HG03378 (cell line): Measurements from ENCODE around the gene MSRB1.

Experiments used
- ATAC-seq: cut with Tn5 transposase; IDR thresholded peaks from one replicate; pipeline ENCODE4 v1.9.1; 2021; ENCODE audit warnings: mild to moderate bottlenecking, moderate library complexity; ENCODE audit not compliant: unreplicated experiment

The MSRB1 gene, protein sequence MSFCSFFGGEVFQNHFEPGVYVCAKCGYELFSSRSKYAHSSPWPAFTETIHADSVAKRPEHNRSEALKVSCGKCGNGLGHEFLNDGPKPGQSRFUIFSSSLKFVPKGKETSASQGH

DNA sequence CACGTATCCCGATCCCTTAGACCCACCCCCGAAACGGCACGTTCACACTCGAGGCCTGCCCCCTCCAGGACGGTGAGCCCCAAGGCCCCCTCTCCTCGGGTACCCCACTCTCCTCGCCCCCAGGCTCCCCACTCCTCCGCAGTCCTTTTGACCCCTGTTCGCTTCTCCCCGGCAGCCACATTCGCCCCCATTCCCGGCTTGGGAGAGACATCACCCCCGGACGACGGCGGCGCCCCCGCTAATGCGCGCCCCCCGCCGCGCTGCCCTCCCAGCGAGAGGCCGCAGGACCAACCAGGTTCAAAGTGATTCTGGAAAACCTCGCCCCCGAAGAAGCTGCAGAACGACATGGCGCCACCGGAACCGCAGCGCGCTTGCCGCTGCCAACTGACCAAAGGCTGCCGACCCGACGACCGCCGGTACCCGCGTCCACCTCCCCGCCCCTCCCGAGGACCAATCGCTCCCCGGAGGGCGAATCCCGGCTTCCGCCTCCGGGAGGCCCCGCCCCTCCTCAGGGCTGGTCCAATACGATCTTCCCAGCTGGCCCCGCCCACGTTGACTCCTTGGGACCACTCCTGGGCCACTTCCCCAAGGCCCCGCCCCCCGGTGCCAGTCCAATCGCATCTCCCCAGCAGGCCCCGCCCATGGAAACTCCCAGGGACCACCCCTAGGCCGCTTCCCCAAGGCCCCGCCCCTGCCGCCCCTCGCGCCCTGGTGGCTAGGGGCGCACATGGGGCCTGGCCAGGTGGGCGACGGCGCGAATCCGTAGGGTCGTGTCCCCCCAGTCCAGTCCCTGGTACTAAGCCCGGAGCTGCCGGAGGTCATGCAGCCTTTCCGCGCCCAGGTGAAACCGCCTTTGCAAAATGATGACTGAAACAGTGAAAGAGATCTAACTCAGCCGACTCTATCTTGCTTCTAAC is at the start of gene MSRB1:
Gene MSRB1, minus strand, starts transcription at position 390 of the 917 bp plus-strand sequence. Its CDS starts 43 bp downstream, at position 347.
- peak; percentile 79 for ATAC-seq

DNA sequence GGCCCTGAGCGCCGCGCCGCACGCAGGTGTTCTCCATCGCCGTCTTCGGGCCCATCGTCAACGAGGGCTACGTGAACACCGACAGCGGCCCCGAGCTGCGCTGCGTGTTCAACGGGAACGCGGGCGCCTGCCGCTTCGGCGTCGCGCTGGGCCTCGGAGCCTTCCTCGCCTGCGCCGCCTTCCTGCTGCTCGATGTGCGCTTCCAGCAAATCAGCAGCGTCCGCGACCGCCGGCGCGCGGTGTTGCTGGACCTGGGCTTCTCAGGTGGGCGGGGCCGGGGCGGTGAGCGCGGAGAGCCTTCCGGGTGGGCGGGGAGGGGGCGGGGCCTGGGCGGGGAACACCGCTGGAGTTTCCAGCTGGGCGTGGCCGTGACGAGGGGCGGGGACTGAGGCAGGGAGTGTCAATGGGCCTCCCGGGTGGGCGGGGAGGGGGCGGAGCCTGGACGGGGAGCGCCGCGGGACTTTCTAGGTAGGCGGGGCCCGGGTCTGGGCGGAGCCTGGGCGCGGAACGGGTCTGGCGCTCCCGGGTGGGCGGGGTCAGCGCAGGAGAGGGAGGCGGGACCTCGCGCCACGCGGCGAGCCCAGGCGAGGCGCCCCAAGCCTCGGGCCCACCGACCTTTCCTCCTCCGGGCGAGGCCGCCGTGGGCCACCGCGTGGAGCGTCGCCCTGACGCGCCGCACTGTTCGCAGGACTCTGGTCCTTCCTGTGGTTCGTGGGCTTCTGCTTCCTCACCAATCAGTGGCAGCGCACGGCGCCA is 49.1 kb upstream of the MSRB1 start:
- no peak for ATAC-seq

DNA sequence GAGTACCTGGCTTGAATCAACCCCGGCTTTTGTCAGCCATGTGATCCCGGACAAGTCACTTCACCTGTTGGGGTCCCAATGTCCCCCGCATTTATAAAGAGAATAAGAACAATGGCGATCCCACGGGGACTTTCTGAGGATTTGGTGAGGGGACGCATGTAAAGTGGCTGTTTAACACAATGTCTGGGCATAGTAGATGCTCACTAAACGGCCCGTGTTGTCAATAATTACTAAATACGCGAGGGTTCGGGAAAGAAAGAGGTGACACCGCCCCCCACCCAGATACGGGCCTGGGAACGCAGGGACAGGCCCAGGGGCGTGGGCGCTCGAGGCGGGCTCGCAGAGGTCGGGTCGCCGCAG is 48.6 kb upstream of the MSRB1 start:
- no peak for ATAC-seq

DNA sequence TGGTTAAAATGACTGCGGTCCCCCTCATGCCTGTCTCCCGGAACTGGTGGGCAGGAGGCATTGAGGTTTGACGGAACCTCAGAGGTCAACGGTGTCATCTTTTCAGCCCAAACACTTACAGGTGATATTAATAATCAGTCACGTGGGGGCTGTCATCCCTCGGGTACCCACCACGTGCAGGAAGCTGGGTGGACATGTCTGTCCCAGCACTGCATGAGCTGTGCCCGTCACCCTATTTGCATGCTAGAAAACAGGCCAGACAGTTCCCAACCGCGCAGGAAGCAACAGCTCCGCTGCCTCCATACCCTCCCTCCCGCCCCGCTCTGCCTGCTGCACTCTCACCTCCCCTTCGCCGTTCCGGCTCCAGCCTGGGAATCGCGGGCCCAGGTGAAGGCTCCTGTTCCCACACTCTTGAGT is 48.1 kb upstream of the MSRB1 start:
- ATAC-seq: peak; percentile 43

DNA sequence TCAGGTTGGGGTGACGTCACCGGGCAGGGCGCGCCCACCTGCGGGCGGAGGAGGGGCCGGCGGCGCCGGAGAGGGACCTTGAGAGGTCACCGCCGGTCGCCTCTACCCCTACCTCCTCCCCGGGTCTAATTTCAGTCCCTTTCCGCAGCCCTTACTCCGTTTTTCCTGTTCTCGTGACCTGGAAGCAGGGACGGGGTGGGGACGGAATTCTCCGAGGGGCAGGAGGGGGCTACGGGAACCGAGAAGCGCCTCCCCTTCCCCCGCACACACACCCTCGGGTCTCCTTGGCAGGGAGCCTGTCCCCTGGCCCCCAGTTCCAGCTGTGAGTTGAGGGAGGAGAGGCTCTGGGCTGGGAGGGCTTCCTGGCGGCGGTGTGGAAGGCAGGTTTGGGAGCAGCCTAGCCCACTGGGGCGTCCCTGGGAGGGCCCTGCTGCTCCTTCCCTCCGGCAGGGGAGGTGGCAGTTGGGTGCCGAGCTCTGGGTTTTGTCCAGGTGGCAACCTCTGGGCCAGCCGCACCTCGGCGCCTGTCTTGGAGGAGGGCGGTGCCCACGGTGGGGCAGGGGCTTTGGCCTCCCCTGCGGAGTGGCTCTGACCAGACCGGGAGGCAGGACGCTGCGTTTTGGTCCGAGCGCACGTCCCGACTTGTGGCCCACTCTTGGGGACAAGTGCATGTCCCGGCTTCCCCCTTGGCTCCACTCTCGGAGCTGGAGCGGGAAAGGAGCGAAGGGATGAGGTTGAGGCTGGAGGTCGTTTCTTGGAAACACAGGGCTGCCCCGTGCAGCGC is 47.5 kb upstream of the MSRB1 start:
- ATAC-seq: peak; percentile 3

DNA sequence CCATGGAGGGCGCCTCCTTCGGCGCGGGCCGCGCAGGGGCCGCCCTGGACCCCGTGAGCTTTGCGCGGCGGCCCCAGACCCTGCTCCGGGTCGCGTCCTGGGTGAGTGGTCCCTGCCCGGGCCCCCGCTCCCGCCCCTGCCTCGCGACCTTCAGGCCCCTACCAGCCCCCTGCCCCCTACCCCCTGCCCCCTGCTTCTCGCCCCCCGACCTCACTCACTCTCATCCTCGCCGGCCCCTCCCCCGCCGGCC is 47.0 kb upstream of the MSRB1 start:
- ATAC-seq: no peak

DNA sequence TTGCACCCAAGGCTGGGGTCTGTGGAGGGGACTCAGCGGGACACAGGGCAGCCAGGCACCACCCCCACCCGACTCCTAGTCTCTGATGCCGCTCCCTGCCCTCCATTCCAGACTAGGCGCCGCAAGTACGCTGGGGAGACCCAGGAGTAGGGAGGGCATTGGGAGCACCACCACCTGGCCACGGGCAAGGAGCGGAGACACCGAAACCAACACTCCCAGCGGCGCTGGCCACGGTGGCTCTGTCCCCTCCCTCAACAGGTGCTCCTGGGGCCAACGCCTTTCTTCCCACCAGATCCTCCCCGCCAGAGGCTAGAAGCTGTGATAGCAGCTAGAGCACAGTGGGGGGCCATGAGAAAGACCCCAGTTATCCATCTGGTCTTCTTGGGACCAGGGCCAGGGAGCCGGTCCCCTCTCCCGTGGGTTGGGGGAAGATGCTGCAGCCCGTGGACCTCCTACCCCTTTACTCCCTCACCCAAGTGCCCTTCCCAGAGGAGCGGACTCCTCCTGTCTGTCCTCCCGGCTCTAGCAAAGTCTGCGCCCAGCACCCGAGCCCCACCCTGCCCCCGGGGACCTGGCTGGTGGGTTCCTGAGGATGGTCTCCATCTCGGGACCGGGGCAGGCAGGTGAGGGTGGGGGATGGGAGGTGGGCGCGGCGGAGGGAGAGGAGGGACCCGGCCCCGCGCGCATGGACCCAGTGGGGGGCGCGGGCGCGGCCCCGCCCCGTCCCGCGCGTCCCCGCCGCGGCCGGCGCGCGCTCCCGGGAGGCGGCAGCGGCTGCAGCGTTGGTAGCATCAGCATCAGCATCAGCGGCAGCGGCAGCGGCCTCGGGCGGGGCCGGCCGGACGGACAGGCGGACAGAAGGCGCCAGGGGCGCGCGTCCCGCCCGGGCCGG is 46.5 kb upstream of the MSRB1 start, which contains the start of gene SYNGR3:
Gene SYNGR3, plus strand, starts transcription at position 762 of the 892 bp plus-strand sequence. CDS start 133 bp downstream, outside the sequence.
- no peak for ATAC-seq

DNA sequence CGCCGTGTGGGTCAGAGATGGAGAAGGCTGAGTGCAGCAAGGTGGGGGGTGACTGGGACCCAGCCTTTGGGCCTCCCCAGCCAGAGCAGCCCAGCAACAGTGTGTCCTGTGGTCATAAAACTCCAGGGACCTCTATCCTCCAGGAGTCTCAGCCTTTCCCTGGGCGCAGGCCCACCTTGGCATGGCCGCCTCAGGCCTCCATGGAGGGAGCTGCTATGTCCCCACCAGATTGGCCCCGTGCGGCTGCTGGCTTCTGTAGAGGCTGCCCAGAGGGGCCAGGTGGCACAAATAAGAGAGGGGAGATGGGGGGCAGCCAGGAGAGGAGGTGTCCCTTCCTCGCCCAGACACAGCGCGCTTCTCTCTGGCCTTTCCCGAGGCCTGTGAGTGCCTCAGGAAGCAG is 44.2 kb upstream of the MSRB1 start:
- ATAC-seq: no peak

DNA sequence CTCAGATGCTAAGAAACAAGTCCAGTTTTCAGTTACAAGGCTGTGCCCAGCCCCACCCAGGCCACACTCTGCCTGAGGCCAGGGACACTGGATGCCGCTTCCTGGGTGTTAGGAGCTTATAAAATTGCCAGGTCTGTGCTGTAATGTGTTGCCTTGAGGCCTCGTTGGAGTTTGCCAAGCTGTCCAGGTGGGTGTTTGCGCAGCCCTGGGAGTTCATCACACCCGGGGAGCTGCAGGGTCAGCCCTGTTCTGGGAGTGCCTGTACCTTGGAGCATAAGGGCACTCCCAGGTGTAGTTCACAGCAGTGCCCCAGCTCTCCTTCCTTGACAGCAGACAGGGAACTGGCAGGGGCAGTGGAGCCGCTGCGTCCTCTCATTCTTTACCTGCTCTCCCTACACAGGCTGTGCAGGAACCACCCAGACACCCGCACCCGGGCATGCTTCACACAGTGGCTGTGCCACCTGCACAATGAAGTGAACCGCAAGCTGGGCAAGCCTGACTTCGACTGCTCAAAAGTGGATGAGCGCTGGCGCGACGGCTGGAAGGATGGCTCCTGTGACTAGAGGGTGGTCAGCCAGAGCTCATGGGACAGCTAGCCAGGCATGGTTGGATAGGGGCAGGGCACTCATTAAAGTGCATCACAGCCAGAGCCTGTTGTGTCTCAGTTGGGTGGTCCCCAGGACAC is 42.6 kb upstream of the MSRB1 start:
- no peak for ATAC-seq

DNA sequence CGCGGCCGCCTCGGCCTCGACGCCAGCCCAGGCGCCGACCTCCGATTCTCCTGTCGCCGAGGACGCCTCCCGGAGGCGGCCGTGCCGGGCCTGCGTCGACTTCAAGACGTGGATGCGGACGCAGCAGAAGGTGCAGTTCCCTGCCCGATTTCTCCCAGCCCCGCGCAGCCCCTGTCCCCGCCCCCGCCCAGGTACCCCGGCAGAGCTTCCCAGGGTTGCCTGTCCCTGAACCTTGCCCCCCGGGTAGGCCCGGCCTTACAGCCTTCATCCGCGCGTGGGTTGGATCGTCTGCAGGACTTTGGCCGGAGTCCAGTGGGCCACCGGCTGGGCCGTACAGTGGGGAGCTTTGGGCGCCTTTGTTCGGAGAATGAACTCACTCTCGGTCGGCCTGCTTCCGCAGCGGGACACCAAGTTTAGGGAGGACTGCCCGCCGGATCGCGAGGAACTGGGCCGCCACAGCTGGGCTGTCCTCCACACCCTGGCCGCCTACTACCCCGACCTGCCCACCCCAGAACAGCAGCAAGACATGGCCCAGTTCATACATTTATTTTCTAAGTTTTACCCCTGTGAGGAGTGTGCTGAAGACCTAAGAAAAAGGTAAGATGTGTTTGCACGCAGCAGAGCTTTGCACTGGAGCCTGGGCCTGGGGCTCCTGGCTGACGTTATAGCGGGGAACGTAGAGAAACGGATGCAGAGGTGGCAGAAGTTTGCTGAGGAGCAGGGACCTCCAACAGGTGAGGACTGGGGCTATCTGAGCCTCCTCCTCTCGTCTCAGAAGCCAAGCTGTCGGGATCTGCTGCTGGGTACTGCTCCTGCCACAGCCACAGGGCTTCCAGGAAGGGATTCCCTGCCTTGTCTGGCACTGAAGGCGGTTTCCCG is 41.6 kb upstream of the MSRB1 start:
- ATAC-seq: no peak

DNA sequence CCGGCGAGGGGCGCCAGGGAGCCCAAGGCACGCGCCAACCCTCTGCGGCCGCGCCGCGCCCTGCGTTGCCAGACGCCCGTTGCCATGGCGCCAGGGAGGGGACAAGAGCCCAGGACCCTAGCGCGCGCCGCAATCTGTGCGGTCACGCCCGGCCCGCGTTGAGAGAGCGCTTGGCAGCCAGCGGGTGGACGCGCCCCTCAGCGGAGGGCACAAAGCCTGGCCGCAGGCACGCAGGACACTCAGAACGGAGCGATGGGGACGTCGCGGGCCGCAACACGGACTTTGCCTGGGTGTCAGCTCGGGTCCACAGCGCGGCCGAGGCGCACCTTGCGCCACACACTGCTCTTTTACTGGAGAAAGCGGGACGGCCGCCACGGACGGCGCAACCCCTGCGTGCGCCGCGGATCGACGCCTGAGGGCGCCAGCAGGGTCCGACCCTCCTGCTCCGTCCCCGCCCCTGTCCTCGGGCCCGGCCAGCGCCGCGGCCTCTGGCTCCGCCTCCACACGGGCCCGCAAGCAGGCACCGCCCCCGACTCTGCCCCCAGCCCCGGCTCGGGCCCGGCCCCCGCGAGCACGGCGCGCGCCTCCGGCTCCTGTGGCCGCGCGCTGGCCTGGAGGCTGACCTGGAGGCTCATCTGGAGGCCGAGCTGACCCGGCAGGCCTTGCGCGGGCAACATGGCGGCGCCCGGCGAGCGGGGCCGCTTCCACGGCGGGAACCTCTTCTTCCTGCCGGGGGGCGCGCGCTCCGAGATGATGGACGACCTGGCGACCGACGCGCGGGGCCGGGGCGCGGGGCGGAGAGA is 40.7 kb upstream of the MSRB1 start, which contains the start of gene GFER:
Gene GFER, plus strand, starts transcription at position 650 of the 803 bp plus-strand sequence. Its CDS starts 26 bp downstream, at position 676.
- peak; percentile 48 for ATAC-seq

DNA sequence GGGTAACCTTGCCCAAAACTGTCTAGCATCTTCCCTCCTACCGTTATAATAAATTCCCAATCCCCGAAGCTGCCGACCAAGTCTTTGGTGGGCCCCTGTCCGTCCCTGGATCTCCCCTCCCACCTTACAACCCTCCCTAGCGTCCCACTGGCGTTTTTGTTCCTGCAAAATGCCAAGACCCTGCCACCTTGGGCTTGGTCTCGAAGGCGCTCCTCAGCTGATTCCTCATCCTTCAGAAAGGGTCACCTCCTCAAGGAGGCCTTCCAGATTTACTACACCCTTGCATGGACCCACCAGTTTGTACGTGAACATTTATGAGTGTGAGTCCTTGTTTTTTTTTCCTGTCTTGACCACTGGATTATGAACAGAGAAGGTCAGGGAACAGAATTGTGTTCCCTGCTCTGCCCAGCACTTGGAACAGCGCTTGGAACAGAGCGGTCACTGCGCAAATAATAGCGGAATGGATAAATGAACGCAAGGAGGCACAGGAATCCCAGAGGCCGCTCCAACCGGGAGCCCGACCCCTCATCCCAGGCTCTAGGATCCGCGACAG is 40.1 kb upstream of the MSRB1 start:
- no peak for ATAC-seq

DNA sequence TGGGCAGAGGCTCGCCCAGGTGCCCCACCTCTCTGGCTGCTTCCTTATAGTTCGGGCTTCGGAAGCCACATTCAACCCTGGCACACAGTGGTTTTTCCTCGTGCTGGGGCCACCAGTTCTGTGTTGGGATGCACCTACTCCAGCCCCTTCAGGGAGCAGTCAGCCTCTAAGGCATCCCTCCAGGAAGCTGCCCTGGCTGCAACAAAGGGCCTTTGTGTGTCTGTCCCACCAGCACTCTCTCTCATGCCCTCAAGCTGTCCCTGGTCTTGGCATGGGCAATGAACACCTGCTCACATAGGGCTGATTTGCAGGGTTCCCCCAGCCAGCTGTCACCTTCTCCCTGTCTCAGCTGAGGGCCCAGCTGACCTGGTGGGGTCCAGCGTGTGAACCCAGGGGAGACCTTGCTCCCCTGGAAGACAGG is 39.0 kb upstream of the MSRB1 start:
- no peak for ATAC-seq

DNA sequence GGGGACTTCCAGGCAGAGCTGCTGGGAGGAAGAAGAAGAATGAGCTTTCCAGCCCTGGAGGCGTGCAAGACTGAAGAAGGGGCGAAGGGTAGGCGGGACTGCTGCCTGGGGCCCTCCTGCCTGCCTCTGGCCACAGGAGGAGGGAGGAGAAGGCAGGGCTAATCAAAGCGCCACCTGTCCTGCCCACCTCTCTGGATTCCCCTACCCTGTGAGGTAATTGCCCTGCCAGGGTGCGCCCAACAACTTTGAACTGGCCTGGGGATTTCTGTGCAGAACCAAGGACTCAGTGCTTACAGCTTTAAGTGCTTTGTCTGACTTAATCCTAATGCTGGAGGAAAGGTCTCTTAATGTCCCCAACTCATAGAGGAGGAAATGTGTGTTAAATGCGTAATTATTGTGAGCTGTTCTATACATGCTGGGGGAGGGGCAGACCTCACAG is 38.4 kb upstream of the MSRB1 start, which contains the start of gene NOXO1:
Gene NOXO1, minus strand, starts transcription at position 72 of the 439 bp plus-strand sequence. CDS start 290 bp downstream, outside the sequence.
- ATAC-seq: no peak

DNA sequence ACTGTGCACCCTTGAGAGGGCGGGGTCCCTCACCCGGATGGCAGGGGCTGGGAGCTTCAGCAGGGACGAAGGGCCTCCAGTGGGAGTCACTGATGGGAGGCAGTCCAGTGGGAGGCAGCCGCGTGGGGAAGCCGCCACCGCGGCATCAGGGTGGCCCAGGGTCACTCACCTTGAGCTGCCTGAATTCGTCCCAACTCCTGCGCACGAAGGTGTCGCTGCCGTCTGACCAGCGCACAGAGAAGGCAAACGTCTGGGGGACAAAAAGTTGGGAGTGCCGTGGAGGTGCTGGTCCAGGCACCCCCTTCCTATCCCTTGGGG is 37.7 kb upstream of the MSRB1 start:
- no peak for ATAC-seq

DNA sequence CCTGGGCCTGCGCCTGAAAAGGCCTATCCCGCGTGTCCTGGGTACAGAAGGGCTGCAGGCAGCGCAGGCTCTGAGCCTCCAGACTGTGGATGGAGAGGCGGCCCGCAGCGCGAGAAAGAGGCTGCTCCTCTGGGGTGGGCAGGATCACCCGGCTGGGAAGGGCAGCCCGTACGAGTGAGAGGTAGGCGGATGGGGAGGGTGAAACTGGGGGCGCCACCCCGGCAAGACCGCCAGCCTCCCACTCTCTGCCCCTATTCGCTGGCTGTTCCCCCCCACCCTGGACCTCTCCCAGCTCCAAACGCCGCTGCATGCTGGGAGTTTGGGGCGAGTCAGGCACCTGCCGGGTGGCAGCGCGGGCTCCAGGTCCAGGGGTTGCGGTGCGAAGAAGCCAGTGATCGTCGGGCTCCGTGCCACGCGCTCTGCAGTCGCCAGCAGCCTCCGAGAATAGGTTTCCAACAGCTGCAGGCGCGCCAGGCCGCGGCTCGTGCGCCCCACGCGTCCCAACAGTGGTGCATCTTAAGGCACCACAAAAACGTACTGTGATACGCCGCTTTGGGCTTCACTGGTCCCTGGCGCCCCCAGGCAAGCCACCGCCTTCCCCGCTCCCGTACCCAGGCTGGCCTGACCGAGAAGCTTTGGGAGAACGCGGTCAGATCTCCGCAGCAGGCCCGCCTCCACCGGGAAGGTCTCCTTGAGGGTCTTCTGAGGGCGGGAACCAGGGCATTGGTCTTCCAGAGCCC is 37.2 kb upstream of the MSRB1 start:
- ATAC-seq: no peak
